GM21381 (cell line): Measurements from ENCODE around the gene UBQLN4.
"Not testable (repeated sequence)": the region's sequence is repeated elsewhere in the genome, so short reads cannot be mapped to it uniquely, and the experiment has no call there.

Experiments
- ATAC-seq: cut with Tn5 transposase; IDR thresholded peaks from one replicate; pipeline ENCODE4 v1.9.1; 2021; ENCODE audit warnings: mild to moderate bottlenecking, moderate library complexity; ENCODE audit not compliant: unreplicated experiment

Gene UBQLN4

DNA sequence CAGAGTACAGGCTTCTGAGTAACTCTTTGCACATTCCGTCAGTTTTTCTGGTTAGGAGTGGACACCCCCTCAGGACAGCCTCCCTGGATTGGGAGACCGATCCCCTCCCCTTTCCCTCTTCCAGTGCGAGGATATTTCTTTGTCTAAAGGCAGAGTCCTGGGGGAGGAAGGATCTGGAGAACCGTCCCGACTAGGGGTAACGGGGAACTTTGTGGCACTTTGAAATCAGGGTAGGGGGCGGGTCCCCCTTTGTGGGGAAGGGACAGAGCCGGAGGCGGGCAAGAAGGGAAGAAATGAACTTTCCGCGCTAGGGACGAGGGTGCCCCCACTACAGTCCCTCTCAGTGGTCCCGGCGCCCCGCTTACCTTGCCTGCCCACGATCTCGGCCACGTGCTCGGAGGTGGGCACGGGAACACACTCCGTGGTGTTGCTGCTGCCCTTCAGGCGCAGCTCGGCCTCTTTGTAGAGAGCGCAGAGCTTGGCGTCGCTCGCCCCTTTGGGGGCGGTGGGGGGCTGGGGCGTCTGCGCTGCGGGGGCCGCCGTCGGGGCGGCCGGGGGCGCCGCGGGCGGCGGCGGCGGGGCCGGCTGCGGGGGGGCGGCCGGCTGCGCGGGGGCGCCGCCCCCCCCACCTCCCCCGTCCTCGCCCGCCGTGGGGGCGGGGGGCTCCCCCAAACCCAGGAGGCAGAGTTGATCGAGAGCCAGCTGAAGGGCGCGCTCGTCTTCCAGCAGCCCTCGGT is 27.8 kb upstream of the UBQLN4 start:
- ATAC-seq: no peak

- no peak for ATAC-seq
Measured at GRCh38 chr1:156080863-156081179, 27.2 kb upstream of the UBQLN4 start.

GRCh38 chr1:156080241-156080862 is 26.8 kb upstream of the UBQLN4 start:
- ATAC-seq: no peak

GRCh38 chr1:156079762-156080161 is 26.2 kb upstream of the UBQLN4 start:
- ATAC-seq: no peak

DNA sequence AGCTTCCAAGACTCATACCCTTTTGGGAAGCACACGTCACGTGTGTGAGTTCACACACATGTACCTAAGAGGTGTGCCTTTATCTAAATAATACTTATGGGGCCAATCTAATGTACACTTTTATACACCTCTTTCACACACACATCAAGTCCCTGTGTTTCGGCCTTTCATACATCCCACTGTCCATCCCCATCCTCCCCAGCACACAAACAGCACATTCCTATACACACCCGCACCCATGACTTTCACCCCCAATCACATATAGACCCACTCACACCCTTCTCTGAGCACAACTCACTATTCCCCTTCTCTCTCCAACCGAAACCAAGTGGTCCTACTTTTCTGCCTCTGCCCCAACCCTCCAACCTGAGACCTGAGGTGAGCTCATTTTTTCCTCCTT is 25.1 kb upstream of the UBQLN4 start:
- ATAC-seq: no peak

GRCh38 chr1:156077430-156077760 is 23.8 kb upstream of the UBQLN4 start:
- no peak for ATAC-seq

- ATAC-seq: no peak
Measured at GRCh38 chr1:156076609-156077429, 23.2 kb upstream of the UBQLN4 start.

DNA sequence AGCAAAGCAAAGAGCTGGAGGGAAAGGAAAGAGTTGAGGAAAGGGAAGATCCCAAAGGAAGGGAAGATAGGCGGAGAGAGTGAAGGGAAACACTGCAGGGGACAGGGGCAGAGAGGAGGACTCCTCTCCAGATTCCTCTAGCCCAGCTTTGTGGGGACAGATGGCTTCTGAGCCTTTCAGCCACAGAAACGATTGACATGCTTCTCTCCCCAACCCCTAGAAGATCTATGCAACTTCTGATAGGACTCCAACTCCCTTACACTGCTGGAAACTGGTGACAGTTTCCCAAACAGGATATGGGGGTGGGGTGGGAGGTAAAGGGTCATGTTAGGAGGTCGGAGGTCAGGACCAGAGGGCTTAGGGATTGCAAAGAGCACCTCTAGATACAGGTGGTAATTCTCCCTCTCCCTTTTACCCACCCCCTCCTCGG is 22.2 kb upstream of the UBQLN4 start:
- ATAC-seq: no peak

- no peak for ATAC-seq
Measured at GRCh38 chr1:156075162-156075561, 21.6 kb upstream of the UBQLN4 start.

- no peak for ATAC-seq
Measured at GRCh38 chr1:156074661-156075060, 21.1 kb upstream of the UBQLN4 start.

GRCh38 chr1:156073740-156074139 is 20.1 kb upstream of the UBQLN4 start:
- ATAC-seq: no peak

- ATAC-seq: no peak
Measured at GRCh38 chr1:156073110-156073687, 19.6 kb upstream of the UBQLN4 start.

DNA sequence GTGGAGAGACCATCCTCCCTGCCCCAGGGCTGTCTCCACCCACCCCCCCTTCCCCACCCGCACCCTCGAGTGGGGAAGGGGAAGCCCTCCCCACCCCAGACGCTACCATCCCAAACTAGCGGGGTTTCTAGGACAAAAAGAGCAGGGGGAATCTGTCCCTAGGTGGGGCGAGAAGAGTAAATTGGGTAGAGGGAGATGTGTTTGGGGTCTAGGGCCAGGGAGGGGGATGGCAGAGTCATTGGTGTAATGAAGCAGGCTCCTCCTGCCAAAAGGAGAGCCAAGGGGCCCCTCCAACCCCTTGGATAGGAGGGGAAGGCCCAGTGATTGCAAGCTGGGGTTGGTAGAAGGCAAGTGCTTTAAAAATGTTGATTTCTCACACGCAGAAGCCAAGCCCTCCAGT is 18.7 kb upstream of the UBQLN4 start:
- ATAC-seq: no peak

DNA sequence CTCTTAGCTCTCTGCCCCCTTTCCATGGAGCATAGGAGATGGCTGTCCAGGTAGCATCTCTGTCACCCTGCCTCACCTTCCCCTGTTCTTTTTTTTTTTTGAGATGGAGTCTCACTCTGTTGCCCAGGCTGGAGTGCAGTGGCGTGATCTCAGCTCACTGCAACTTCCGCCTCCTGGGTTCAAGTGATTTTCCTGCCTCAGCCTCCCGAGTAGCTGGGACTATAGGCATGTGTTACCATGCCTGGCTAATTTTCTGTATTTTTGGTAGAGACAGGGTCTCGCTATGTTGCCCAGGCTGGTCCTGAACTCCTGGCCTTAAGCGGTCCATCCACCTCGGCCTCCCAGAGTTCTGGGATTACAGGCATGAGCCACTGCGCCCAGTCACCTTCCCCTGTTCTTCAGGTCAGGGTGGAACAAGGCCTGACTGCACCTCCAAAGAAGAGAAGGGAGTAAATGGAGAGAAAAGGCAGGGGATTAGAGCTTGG is 17.8 kb upstream of the UBQLN4 start:
- not testable (repeated sequence) for ATAC-seq

DNA sequence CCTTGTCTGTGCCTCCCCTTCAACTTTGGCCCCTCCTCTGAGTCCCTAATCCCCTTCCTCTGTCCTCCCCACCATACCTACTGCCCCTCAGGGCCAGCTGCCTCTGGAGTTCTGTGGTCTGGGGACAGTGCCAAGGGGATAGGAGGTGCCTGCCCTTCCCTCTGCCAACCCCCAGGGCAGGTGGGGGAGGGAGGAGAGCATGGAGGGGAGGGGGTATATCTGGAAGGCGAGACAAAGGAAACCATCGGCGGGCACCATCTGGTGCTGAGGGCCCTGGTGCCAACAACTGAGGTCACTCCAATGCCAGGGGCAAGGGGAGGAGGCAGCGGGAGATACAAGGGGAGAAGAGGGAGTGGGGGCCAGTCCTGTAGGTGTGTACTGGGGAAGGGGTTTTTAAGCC is 16.9 kb upstream of the UBQLN4 start:
- no peak for ATAC-seq

DNA sequence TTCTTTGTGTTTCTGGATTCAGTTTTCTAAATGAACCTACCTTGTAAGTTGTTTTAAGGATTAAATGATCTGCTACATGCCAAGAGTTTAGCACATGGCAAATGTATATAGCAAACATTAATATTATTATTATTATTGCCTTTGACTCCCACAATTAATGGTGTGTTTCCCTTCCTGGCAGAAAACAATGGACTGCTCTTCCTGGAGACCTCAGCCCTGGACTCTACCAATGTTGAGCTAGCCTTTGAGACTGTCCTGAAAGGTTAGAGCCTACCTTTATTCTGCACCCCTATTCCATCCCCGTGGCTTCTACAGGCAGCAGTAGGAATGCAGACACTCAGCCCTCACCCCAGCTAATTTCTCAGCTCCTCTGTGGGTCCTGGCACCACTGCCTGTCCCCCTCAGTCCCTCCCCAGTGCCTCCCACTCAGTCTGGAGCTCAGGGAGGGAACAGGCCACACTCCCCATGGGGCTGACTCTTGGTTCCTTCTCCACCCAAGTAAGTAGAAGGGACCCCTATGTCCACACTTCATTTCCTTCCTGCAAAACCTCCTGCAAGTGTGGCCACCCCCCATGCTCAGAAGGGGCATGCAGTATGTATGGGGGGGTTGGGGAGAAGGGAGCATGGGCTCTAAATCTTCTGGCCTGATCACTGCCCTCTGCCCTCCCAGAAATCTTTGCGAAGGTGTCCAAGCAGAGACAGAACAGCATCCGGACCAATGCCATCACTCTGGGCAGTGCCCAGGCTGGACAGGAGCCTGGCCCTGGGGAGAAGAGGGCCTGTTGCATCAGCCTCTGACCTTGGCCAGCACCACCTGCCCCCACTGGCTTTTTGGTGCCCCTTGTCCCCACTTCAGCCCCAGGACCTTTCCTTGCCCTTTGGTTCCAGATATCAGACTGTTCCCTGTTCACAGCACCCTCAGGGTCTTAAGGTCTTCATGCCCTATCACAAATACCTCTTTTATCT is 16.2 kb upstream of the UBQLN4 start:
- no peak for ATAC-seq

- ATAC-seq: no peak
Measured at GRCh38 chr1:156067262-156067661, 13.7 kb upstream of the UBQLN4 start.

DNA sequence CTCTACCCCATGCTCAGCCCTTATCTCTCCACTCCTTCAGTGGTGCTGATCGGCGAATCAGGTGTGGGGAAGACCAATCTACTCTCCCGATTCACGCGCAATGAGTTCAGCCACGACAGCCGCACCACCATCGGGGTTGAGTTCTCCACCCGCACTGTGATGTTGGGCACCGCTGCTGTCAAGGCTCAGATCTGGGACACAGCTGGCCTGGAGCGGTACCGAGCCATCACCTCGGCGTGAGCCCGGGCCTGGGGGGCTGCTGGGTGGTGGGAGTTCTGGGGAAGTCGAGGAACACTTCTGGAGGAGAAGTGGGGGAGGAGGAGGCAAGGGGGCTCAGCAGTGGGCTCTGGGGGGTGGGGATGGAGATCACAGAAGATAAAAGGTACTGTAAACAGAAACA is 12.3 kb upstream of the UBQLN4 start:
- ATAC-seq: no peak

DNA sequence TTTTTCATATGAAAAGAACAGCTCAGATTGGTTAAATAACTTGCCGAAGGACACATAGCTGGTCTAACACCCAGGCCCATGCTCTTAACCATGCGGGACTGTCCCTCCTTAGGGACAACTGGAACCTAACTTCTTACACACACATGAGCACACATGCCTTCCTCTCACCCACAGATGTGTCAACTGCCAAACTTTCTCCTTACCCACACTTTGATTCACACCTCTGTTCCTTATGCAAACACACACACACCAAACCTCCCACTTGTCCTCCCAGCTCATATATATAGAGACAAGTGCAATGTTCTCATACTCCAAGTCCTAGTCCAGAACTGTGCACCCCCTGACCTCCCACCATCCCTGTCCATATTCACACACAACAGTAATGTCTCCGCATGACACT is 11.6 kb upstream of the UBQLN4 start:
- ATAC-seq: no peak

DNA sequence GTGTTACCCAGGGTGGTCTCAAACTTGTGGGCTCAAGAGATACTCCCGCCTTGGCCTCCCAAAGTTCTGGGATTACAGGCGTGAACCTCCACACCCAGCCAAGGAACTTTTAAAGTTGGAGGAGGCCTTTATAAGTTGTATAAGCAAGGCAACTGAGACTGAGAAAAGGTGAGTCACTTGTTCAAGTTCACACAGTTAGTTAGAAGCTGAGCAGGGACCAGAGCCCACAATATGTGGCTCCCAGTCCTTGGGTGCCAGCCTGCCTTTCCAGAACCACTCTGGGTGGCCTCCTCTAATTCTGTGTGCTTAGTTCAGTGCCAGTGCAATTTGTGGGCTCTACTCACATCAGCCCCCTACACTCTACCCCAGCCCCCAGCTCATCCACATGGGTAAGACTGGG is 11.0 kb upstream of the UBQLN4 start:
- no peak for ATAC-seq

GRCh38 chr1:156063997-156064285 is 10.3 kb upstream of the UBQLN4 start:
- ATAC-seq: no peak
